Type B pancreatic cell (in vitro differentiated cells): Measurements from ENCODE around the gene FKBP9. TPM values are rescaled to one million over a fixed set of nuclear protein-coding genes. Genes with fewer than 3 reads are reported as not detected.
"Not testable (repeated sequence)": the region's sequence is repeated elsewhere in the genome, so short reads cannot be mapped to it uniquely, and the experiment has no call there.

Experiments used
- DNase-seq: peaks from one replicate; pipeline ENCODE4 v3.0.0; 2021; ENCODE audit warnings: mixed read lengths; ENCODE audit not compliant: unreplicated experiment; ENCODE audit errors: extremely low spot score
- H3K27ac Mint-ChIP-seq: 2 replicates; pipeline ENCODE4 v1.8.0; 2021; ENCODE audit warnings: mild to moderate bottlenecking, mixed read lengths
- H3K27me3 Mint-ChIP-seq: 2 replicates; pipeline ENCODE4 v1.8.0; 2021; ENCODE audit warnings: mixed read lengths
- H3K36me3 Mint-ChIP-seq: 2 replicates; pipeline ENCODE4 v1.8.0; 2021; ENCODE audit warnings: mixed read lengths
- H3K4me1 Mint-ChIP-seq: one replicate; pipeline ENCODE4 v1.8.0; 2021; ENCODE audit warnings: mixed read lengths; ENCODE audit not compliant: unreplicated experiment
- H3K4me3 Mint-ChIP-seq: 2 replicates; pipeline ENCODE4 v1.8.0; 2021; ENCODE audit warnings: mild to moderate bottlenecking, mixed read lengths
- H3K9me3 Mint-ChIP-seq: 2 replicates; pipeline ENCODE4 v1.8.0; 2021; ENCODE audit warnings: mixed read lengths
- CTCF ChIP-seq: fragments of 200-600 bp; sonication (generic); conservative IDR thresholded peaks from 2 replicates; pipeline ENCODE4 v1.5.0; 2021; ENCODE audit warnings: antibody characterized with exemption, mild to moderate bottlenecking
- long read RNA-seq: library from polyadenylated mRNA; unstranded; transcript quantifications from one replicate; pipeline ENCODE4 v2.0.0, GENCODE V29; 2020
- total RNA-seq: library from RNA; stranded (reverse); gene quantifications from 2 replicates; pipeline ENCODE4 v1.2.1, GENCODE V29; 2021; ENCODE audit warnings: low replicate concordance

FKBP9 gene, protein sequence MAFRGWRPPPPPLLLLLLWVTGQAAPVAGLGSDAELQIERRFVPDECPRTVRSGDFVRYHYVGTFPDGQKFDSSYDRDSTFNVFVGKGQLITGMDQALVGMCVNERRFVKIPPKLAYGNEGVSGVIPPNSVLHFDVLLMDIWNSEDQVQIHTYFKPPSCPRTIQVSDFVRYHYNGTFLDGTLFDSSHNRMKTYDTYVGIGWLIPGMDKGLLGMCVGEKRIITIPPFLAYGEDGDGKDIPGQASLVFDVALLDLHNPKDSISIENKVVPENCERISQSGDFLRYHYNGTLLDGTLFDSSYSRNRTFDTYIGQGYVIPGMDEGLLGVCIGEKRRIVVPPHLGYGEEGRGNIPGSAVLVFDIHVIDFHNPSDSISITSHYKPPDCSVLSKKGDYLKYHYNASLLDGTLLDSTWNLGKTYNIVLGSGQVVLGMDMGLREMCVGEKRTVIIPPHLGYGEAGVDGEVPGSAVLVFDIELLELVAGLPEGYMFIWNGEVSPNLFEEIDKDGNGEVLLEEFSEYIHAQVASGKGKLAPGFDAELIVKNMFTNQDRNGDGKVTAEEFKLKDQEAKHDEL
- total RNA-seq, result 76.0 and 131 TPM in 2 replicates
- long read RNA-seq, transcript FKBP9-201 (10 exons, 3,462 nt), result major isoform, 8 of 23 reads
- long read RNA-seq, partial matches to known transcripts, result 6 of 23 reads
- long read RNA-seq, other reads (novel, unspliced or antisense), result 7 of 23 reads

- Mint-ChIP-seq H3K4me1 (peaks cover 11% of the 10 kb centered on the region), H3K27me3 (no peaks in the 10 kb centered on the region), H3K36me3 (peaks cover 5% of the 10 kb centered on the region), H3K9me3 (peaks cover 3% of the 10 kb centered on the region), H3K27ac (peak within 1 kb of the TSS; percentile 96), H3K4me3 (peak within 1 kb of the TSS; percentile 95)
- DNase-seq, result peak; percentile 88
- no peak for TF ChIP-seq CTCF
These were observed at the start of gene FKBP9 for GRCh38 chr7:32957326-32958045. TSS of gene FKBP9 (plus strand) at chr7:32957440. CDS start at chr7:32957574, 134 bp downstream.

GRCh38 chr7:32910195-32910594 is 47.0 kb upstream of the FKBP9 start:
- no peak for TF ChIP-seq CTCF
- no peak for DNase-seq
- no peak overlapping the region for H3K4me3 Mint-ChIP-seq
- no peak overlapping the region for H3K27ac Mint-ChIP-seq
- H3K36me3 Mint-ChIP-seq, result peaks cover 19% of the 10 kb centered on the region
- peaks cover 3% of the 10 kb centered on the region for H3K4me1 Mint-ChIP-seq
- no peaks in the 10 kb centered on the region for H3K9me3 Mint-ChIP-seq
- H3K27me3 Mint-ChIP-seq, result no peaks in the 10 kb centered on the region

DNA sequence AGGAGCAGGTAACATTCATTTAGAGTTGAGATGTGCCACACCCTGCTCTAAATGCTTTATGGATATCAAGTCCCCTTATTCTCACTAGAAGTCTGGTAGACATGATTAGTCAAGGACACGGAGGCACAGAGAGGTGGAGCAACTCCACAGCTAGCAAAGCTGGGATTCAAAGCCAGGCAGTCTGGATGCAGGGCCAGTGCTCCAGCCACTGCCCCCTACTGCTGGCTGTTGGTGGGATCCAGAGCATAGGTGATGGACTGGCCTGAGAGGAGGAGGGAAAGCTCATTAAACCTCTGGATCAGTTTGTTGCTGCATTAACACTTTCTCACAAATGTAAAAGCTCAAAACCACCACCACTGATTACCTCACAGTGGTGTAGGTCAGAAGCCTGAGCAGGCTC is 43.1 kb upstream of the FKBP9 start:
- Mint-ChIP-seq H3K27me3 (no peaks in the 10 kb centered on the region), H3K9me3 (no peaks in the 10 kb centered on the region), H3K4me3 (no peak overlapping the region), H3K36me3 (peaks cover 35% of the 10 kb centered on the region), H3K4me1 (no peaks in the 10 kb centered on the region), H3K27ac (no peak overlapping the region)
- no peak for DNase-seq
- no peak for TF ChIP-seq CTCF

- DNase-seq, result no peak
- Mint-ChIP-seq H3K9me3 (no peaks in the 10 kb centered on the region), H3K4me1 (no peaks in the 10 kb centered on the region), H3K27ac (no peak overlapping the region), H3K27me3 (no peaks in the 10 kb centered on the region), H3K4me3 (no peak overlapping the region), H3K36me3 (peaks cover 35% of the 10 kb centered on the region)
- TF ChIP-seq CTCF, result no peak
These were observed 42.2 kb upstream of the FKBP9 start for GRCh38 chr7:32915041-32915536.

GRCh38 chr7:32916006-32916405 is 41.2 kb upstream of the FKBP9 start:
- Mint-ChIP-seq H3K36me3 (peaks cover 35% of the 10 kb centered on the region), H3K4me1 (no peaks in the 10 kb centered on the region), H3K9me3 (no peaks in the 10 kb centered on the region), H3K4me3 (no peak overlapping the region), H3K27ac (no peak overlapping the region), H3K27me3 (no peaks in the 10 kb centered on the region)
- DNase-seq, result no peak
- TF ChIP-seq CTCF, result no peak

GRCh38 chr7:32916994-32917393 is 40.2 kb upstream of the FKBP9 start:
- not testable (repeated sequence) for H3K4me1 Mint-ChIP-seq, H3K4me3 Mint-ChIP-seq, H3K27ac Mint-ChIP-seq, H3K27me3 Mint-ChIP-seq, H3K9me3 Mint-ChIP-seq, DNase-seq
- H3K36me3 Mint-ChIP-seq, result peaks cover 38% of the 10 kb centered on the region
